Measurements from ENCODE around the gene TMBIM1.

- TF ChIP-seq CTCF (IDR thresholded peaks at IDR 0.05): no peak
- TF ChIP-seq SIN3A (IDR thresholded peaks at IDR 0.05; ENCODE audit: borderline replicate concordance, insufficient read depth, low read depth, low read length): no peak
Measured at GRCh38 chr2:218285604-218286003, 6.7 kb downstream of the TMBIM1 start.
